Neural progenitor cell (in vitro differentiated cells): ENCODE measurements around the gene D2HGDH. TPM values are rescaled to one million over a fixed set of nuclear protein-coding genes. Genes with fewer than 3 reads are reported as not detected.

Source experiments
- DNase-seq: peaks from one replicate; pipeline ENCODE4 v3.0.0-alpha.2; 2016; ENCODE audit warnings: low spot score
- H2AFZ ChIP-seq: fragments of 200-600 bp; sonication (generic); replicated peaks from 2 replicates; pipeline ENCODE4 v1.6.1; 2016; ENCODE audit warnings: antibody characterized with exemption
- H3F3A ChIP-seq: fragments of 200-600 bp; sonication (generic); 2 replicates; pipeline ENCODE4 v1.6.1; 2016; ENCODE audit warnings: antibody characterized with exemption, low read depth
- H3K27ac ChIP-seq: fragments of 200-600 bp; sonication (generic); 2 replicates; pipeline ENCODE4 v1.5.1; 2016; ENCODE audit warnings: mild to moderate bottlenecking
- H3K27me3 ChIP-seq: fragments of 200-600 bp; sonication (generic); 2 replicates; pipeline ENCODE4 v1.6.1; 2016; ENCODE audit warnings: mild to moderate bottlenecking, moderate library complexity
- H3K36me3 ChIP-seq: fragments of 200-600 bp; sonication (generic); 2 replicates; pipeline ENCODE4 v1.5.1; 2016
- H3K4me1 ChIP-seq: fragments of 200-600 bp; sonication (generic); 2 replicates; pipeline ENCODE4 v1.6.1; 2016; ENCODE audit warnings: mixed run types
- H3K4me2 ChIP-seq: fragments of 200-600 bp; sonication (generic); 2 replicates; pipeline ENCODE4 v1.6.1; 2016
- H3K4me3 ChIP-seq: fragments of 200-600 bp; sonication (generic); 2 replicates; pipeline ENCODE4 v1.5.1; 2016
- H3K79me2 ChIP-seq: fragments of 200-600 bp; sonication (generic); 2 replicates; pipeline ENCODE4 v1.6.1; 2016; ENCODE audit warnings: low read depth
- H3K9ac ChIP-seq: fragments of 200-600 bp; sonication (generic); 2 replicates; pipeline ENCODE4 v1.6.1; 2016
- H3K9me3 ChIP-seq: fragments of 200-600 bp; sonication (generic); 2 replicates; pipeline ENCODE4 v1.5.1; 2016; ENCODE audit warnings: low read depth
- H4K20me1 ChIP-seq: fragments of 200-600 bp; sonication (generic); 2 replicates; pipeline ENCODE4 v1.6.1; 2016; ENCODE audit warnings: low read depth
- H3K27ac Mint-ChIP-seq: 3 replicates; pipeline ENCODE4 v1.8.0; 2021; ENCODE audit warnings: mixed read lengths
- H3K27me3 Mint-ChIP-seq: 2 replicates; pipeline ENCODE4 v1.8.0; 2022; ENCODE audit warnings: low read depth, mild to moderate bottlenecking, inconsistent platforms, moderate library complexity, mixed read lengths; ENCODE audit not compliant: insufficient read depth
- H3K36me3 Mint-ChIP-seq: 3 replicates; pipeline ENCODE4 v1.8.0; 2021; ENCODE audit warnings: mixed read lengths
- H3K4me1 Mint-ChIP-seq: 3 replicates; pipeline ENCODE4 v1.8.0; 2021; ENCODE audit warnings: mixed read lengths
- H3K4me3 Mint-ChIP-seq: 3 replicates; pipeline ENCODE4 v1.8.0; 2021; ENCODE audit warnings: mild to moderate bottlenecking, moderate library complexity, mixed read lengths
- H3K9me3 Mint-ChIP-seq: 3 replicates; pipeline ENCODE4 v1.8.0; 2020; ENCODE audit warnings: mixed read lengths
- CTCF ChIP-seq: fragments of 200-600 bp; sonication (generic); IDR thresholded peaks from 2 replicates; pipeline ENCODE4 v1.5.1; 2017; ENCODE audit warnings: antibody characterized with exemption, mild to moderate bottlenecking
- EZH2 ChIP-seq: fragments of 200-600 bp; sonication (generic); IDR thresholded peaks from 2 replicates; pipeline ENCODE4 v1.6.1; 2017; ENCODE audit warnings: antibody characterized with exemption, mild to moderate bottlenecking, moderate library complexity
- EZH2phosphoT487 ChIP-seq: fragments of 200-600 bp; sonication (generic); IDR thresholded peaks from 2 replicates; pipeline ENCODE4 v1.6.1; 2017; ENCODE audit warnings: antibody characterized with exemption
- total RNA-seq: library from RNA; depleted of rRNA; stranded (reverse); fragments of >200 nt; gene quantifications from 2 replicates; pipeline ENCODE4 v1.2.3, GENCODE V29; 2015; ENCODE audit warnings: low replicate concordance

The D2HGDH gene
- total RNA-seq, 1 donor from 2014 or later = 3.5 TPM

GRCh38 chr2:241760301-241760771 lies 25.9 kb downstream of the D2HGDH start:
- Mint-ChIP-seq H3K27me3 (peaks cover 3% of the 10 kb centered on the region), H3K36me3 (peaks cover 14% of the 10 kb centered on the region), H3K4me1 (peaks cover 21% of the 10 kb centered on the region), H3K9me3 (peaks cover 6% of the 10 kb centered on the region), H3K4me3 (no peak overlapping the region), H3K27ac (no peak overlapping the region)
- H2AFZ ChIP-seq = no peak overlapping the region
- H3K9ac ChIP-seq = no peak overlapping the region
- no peak overlapping the region for H3K4me3 ChIP-seq
- TF ChIP-seq EZH2 = no peak
- TF ChIP-seq CTCF = no peak
- TF ChIP-seq EZH2phosphoT487 = no peak
- peaks cover 10% of the 10 kb centered on the region for H4K20me1 ChIP-seq
- H3K79me2 ChIP-seq = no peaks in the 10 kb centered on the region
- DNase-seq = no peak
- H3K27ac ChIP-seq = no peak overlapping the region
- H3K27me3 ChIP-seq = no peaks in the 10 kb centered on the region
- peaks cover 3% of the 10 kb centered on the region for H3K36me3 ChIP-seq
- H3K4me1 ChIP-seq = peaks cover 8% of the 10 kb centered on the region
- no peak overlapping the region for H3K4me2 ChIP-seq
- no peaks in the 10 kb centered on the region for H3K9me3 ChIP-seq
- H3F3A ChIP-seq = peaks cover 24% of the 10 kb centered on the region

GRCh38 chr2:241762321-241762932 lies 28.0 kb downstream of the D2HGDH start:
- peaks cover 21% of the 10 kb centered on the region for H3K4me1 Mint-ChIP-seq
- H3K4me3 Mint-ChIP-seq = no peak overlapping the region

GRCh38 chr2:241762933-241763369 lies 28.5 kb downstream of the D2HGDH start:
- H4K20me1 ChIP-seq = peaks cover 10% of the 10 kb centered on the region
- H3K4me1 ChIP-seq = peaks cover 8% of the 10 kb centered on the region
- H3K36me3 ChIP-seq = peaks cover 3% of the 10 kb centered on the region
- no peaks in the 10 kb centered on the region for H3K27me3 ChIP-seq
- peaks cover 3% of the 10 kb centered on the region for H3K27me3 Mint-ChIP-seq
- peaks cover 21% of the 10 kb centered on the region for H3K4me1 Mint-ChIP-seq
- TF ChIP-seq EZH2phosphoT487 (no peak), EZH2 (no peak), CTCF (no peak)
- H3K9me3 ChIP-seq = no peaks in the 10 kb centered on the region
- no peak overlapping the region for H3K4me3 ChIP-seq
- H3F3A ChIP-seq = peaks cover 24% of the 10 kb centered on the region
- peaks cover 13% of the 10 kb centered on the region for H3K36me3 Mint-ChIP-seq
- peak overlapping the region; percentile 1 for H3K27ac Mint-ChIP-seq
- no peak overlapping the region for H2AFZ ChIP-seq
- H3K79me2 ChIP-seq = no peaks in the 10 kb centered on the region
- H3K27ac ChIP-seq = no peak overlapping the region
- peaks cover 6% of the 10 kb centered on the region for H3K9me3 Mint-ChIP-seq
- no peak overlapping the region for H3K4me2 ChIP-seq
- no peak for DNase-seq
- no peak overlapping the region for H3K9ac ChIP-seq
- H3K4me3 Mint-ChIP-seq = no peak overlapping the region

More at GRCh38 chr2:241762321-241762932, 28.0 kb downstream of the D2HGDH start:
- H3K4me2 ChIP-seq = no peak overlapping the region
- H3K4me1 ChIP-seq = peaks cover 8% of the 10 kb centered on the region
- peak overlapping the region; percentile 1 for H3K27ac Mint-ChIP-seq
- no peak overlapping the region for H3K27ac ChIP-seq
- no peaks in the 10 kb centered on the region for H3K79me2 ChIP-seq
- H2AFZ ChIP-seq = no peak overlapping the region
- H3K27me3 ChIP-seq = no peaks in the 10 kb centered on the region
- peaks cover 24% of the 10 kb centered on the region for H3F3A ChIP-seq
- H3K27me3 Mint-ChIP-seq = peaks cover 3% of the 10 kb centered on the region
- peaks cover 6% of the 10 kb centered on the region for H3K9me3 Mint-ChIP-seq
- peaks cover 14% of the 10 kb centered on the region for H3K36me3 Mint-ChIP-seq
- no peak for TF ChIP-seq CTCF
- peak; percentile 38 for DNase-seq
- peaks cover 3% of the 10 kb centered on the region for H3K36me3 ChIP-seq
- H3K9ac ChIP-seq = no peak overlapping the region
- peaks cover 10% of the 10 kb centered on the region for H4K20me1 ChIP-seq
- H3K9me3 ChIP-seq = no peaks in the 10 kb centered on the region
- no peak overlapping the region for H3K4me3 ChIP-seq
